HG02870 (cell line): ENCODE measurements around the gene ASTN1.
A peak's percentile ranks its signal among the peaks of the same experiment; 100 is the strongest.

Experiments
- ATAC-seq: cut with Tn5 transposase; IDR thresholded peaks from one replicate; pipeline ENCODE4 v1.9.1; 2021; ENCODE audit warnings: mild to moderate bottlenecking, moderate library complexity; ENCODE audit not compliant: unreplicated experiment

The ASTN1 gene

DNA sequence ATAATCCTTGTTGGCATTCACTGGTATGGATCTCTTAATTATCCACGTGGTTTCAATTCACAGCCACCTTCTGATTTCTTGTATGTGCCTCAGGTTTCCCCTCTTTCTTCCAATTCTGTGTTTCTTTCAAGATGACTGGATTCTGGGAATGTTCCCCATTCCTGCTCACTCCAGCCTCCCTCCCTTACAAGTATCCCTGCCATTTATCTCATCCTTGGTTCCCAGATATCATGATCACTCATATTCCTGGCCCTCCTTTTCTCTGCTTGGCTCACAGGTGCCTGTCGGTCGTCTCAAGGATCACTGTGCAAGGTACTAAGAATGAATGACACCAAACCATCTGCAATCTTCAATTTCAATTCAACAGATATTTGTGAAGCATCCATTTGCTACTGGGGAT, 279.2 kb downstream of the ASTN1 start:
- ATAC-seq = no peak

- no peak for ATAC-seq
Measured at GRCh38 chr1:176884911-176885310, 279.6 kb downstream of the ASTN1 start.

- no peak for ATAC-seq
Measured at GRCh38 chr1:176884286-176884685, 280.2 kb downstream of the ASTN1 start.

GRCh38 chr1:176880955-176881595, 283.4 kb downstream of the ASTN1 start:
- peak; percentile 46 for ATAC-seq

DNA sequence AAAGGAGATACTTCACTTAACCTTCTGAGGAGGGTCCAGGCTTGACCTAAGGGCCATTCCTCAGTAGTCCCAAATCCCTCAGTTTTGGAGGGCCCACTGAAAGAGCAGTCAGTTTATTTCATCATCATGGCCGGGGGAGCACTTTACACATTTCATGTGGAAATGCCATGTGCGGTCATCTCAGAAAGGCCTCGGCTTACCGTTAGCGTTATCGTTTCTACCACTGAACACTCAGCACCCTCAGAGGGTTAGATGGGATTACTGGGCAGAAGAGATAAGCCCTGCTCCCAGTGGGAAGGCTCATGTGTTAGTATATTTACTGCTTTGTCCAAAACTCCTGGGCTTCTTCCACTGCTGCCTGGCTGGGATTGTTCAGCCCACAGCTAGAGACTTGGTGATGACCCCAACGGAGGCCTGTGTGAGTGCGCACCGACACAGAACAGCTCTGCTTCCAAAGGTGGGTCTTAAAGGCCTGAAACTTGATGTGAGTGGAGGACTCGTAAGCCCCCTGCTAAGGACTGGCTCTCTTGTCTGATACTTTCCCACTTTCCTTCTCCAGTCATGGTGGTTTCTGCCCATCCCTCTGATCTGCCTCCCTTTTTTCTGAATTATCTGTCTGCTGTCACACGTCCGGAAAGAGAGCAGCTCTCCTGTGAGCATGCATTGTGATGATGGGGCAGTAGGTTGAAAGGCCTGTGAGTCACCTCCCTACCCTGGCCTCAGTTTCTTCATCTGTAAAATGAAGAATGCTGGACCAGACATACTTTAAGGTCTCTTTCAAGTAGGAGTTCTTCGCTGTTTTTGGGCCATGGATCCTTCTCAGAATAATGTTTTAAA, 284.5 kb downstream of the ASTN1 start:
- ATAC-seq = no peak

DNA sequence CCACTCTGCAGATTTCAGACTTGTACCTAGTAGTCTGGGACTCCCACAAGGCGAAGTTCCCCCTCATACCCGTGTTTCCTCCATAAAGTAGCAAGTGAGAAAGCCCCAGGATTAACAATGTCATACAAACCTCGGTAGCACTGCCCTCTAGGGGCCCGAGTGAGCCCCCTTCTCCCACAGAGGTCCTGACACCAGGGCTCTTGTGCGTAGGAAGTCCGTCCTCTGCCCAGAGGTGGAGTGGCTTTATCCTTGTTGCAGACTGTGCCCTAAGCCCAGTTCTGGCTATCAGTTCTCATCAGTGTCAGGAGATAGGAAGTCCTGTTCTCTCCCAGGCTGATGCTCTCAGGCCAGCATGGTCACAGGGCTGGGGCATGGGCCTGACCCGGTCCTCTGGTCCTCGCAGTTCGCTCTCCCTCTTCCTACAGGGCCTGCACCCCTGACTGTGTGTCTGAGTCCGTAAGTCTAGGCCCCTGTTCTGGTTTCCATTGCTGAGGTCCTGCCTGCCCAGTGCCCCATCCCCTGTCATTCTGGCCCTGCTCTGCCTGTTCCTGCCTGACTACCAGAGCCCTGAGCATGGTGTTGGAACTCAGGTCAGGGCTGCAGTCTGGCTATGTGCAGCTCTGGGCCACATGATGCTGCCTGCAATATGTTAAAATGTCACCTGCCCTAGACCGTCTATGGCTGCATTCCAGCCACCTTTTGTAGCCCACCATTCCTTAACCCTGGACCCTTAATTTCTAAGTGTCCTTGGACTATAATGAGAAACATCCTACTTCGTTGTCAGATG, 285.6 kb downstream of the ASTN1 start:
- ATAC-seq = no peak

- no peak for ATAC-seq
Measured at GRCh38 chr1:176877557-176877956, 287.0 kb downstream of the ASTN1 start.

GRCh38 chr1:176876966-176877515, 287.5 kb downstream of the ASTN1 start:
- no peak for ATAC-seq

GRCh38 chr1:176869577-176869976, 294.9 kb downstream of the ASTN1 start:
- no peak for ATAC-seq

- ATAC-seq = no peak
Measured at GRCh38 chr1:176866011-176866714, 298.3 kb downstream of the ASTN1 start.

DNA sequence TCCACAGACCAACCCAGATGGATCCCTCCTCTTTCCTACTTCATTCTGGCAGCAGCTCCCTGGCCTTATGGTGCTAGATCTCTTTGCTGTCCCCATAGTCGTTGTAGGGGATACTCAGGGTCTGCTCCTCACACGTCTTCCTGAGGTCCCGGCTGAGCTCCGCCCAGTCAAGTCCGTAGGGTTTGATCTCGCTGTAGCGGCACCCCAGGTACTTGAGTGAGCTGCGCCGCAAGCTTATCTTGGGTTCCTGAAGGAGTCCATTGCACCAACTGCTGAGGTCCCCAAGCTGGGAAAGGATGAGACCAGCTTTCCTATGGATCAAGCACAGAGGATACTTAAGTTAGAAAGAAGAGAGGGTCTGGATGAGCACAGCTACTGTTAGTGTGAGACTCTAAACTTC, 300.3 kb downstream of the ASTN1 start:
- ATAC-seq = no peak

GRCh38 chr1:176863613-176864012, 300.9 kb downstream of the ASTN1 start:
- ATAC-seq = no peak

- no peak for ATAC-seq
Measured at GRCh38 chr1:176858433-176858916, 306.0 kb downstream of the ASTN1 start.

GRCh38 chr1:176857632-176858031, 306.9 kb downstream of the ASTN1 start:
- no peak for ATAC-seq

DNA sequence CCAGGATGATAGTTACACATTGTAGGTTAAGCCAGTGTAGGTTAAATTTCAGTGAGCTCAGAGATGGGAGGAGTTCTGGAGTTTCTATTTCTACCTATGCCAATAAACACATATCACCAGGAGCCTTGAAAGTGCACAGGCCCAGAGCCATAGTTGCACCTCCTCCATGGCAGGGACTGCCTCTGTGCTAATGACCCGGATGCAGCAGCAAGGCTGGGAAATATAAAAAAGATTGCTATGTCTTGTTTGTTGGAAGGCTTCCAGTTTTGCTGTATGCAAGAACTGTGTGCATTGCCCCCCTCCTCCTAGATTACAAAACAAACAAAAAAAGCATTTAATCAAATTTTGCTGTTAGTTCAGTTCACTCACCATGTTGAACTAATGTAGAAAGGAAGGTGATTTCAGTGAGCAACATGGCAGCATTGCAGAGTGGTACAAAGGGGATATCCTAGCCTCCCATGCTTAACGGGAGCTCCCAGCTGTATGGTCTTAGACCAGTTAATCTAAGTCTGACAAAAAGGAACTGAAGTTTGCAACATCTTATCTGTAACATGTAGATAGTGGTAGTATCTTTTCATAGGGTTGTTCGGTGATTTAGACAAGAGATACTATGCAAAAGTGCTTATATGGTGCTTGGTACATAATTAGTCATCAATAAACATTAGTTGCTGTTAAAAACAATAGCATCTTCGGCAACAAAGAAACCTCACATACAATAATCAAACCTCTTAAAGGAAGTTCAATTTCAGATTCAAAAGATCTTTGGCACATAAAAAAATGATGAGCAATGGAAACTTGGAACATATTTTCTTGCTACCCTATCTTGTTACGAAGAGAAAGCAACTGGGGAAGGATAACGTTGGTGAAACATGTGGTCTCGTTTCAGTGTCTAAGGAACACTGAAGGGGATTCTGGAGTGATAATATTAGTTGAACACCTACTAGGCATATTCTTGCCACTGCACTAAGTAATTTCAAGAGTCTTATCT, 309.5 kb downstream of the ASTN1 start:
- no peak for ATAC-seq

DNA sequence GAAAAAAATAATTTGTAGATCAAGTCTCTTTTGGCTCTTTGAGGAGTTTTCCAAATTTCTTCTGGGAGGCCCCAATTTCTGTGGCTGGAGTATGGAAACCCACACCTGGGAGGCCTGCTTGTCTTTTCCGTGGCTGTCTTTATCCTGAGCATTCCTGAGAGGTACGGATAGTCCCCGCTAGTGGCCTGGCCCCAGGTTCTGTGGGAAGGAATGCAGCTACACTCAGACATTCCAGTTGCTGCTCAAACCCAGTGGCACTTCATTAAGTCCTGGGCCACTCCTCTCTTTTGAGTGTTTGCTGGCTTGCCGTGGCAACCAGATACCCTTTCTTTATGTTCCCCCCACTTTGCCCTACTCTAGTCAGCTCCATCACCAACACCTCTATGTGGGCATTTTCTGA, 310.4 kb downstream of the ASTN1 start:
- ATAC-seq = no peak

DNA sequence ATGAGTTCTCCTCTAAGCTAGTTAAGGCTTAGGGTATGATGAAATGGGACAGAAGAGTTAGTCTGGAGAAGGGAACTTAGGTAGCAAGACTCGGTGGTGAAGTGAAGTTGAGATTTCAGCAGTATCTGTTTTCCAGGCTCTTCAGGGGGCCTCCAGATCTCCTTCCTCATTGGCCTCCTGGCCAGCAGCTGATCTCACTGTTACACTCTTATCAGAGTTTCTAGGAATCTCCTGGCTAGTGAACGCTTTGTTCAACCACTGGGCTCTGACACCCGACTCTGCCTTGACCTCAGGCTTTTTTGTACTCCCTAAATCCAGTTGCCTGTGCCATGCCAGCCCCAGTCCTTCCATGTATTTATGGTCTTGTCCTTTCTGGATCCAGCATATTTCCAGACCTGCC, 311.0 kb downstream of the ASTN1 start:
- no peak for ATAC-seq

- ATAC-seq = no peak
Measured at GRCh38 chr1:176852124-176852523, 312.4 kb downstream of the ASTN1 start.

DNA sequence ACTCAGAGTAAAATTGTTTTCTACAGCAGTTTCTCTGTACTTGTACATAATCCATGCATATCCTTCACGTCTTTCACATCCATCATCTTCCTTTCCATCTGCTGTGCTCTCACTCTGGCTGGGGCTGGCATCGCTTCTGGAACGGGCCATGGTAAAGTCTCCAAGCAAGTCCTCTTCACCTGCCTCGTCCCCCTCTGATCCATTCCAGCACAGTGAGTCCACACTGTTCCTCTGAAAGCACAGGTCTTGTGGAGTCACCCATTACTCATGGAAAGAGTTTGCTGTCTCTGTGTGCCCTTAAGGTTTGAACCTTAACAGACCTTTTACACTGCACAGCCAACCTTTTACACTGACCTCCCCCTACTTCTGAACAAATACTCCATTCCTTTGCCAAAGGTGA, 313.6 kb downstream of the ASTN1 start:
- no peak for ATAC-seq
